ENCODE data around the gene ADCY1.

Gene ADCY1

GRCh38 chr7:45601094-45601493 is 26.9 kb downstream of the ADCY1 start:
- no peaks in the 10 kb centered on the region for H3K79me2 ChIP-seq (ENCODE audit: insufficient read depth, low read length)
- no peaks in the 10 kb centered on the region for H3K36me3 ChIP-seq (ENCODE audit: insufficient read depth, low read length)
- no peak overlapping the region for H3K4me2 ChIP-seq (ENCODE audit: low read depth, low read length, poor library complexity, severe bottlenecking)
- no peak overlapping the region for H3K9ac ChIP-seq (ENCODE audit: low read depth, low read length, poor library complexity, severe bottlenecking)
- TF ChIP-seq CTCF (conservative IDR thresholded peaks at IDR 0.05; ENCODE audit: low read length) (no peak), EZH2phosphoT487 (IDR thresholded peaks at IDR 0.05; ENCODE audit: borderline replicate concordance) (no peak)
- no peaks in the 10 kb centered on the region for H3K4me1 ChIP-seq (ENCODE audit: insufficient read depth, low read length, poor library complexity, severe bottlenecking)
- H3F3A ChIP-seq (ENCODE audit: low read depth) = no peaks in the 10 kb centered on the region
- no peak overlapping the region for H2AFZ ChIP-seq (ENCODE audit: low read length)
- no peaks in the 10 kb centered on the region; the same call in 1 of the 2 replicates for H3K9me3 ChIP-seq (ENCODE audit: insufficient read depth, low read depth, low read length)
- no peaks in the 10 kb centered on the region for H3K27me3 ChIP-seq (ENCODE audit: insufficient read depth, low read length, poor library complexity, severe bottlenecking)
- no peaks in the 10 kb centered on the region for H4K20me1 ChIP-seq (ENCODE audit: insufficient read depth, low read length, poor library complexity, severe bottlenecking)
- no peak overlapping the region for H3K4me3 ChIP-seq (ENCODE audit: low read length, poor library complexity, severe bottlenecking)
- no peaks in the 10 kb centered on the region for H3K9me2 ChIP-seq (replicated peaks; ENCODE audit: low read depth, low read length)

GRCh38 chr7:45601816-45602540 is 27.8 kb downstream of the ADCY1 start:
- Histone ChIP-seq H3K9ac (ENCODE audit: low read depth, low read length, poor library complexity, severe bottlenecking) (no peak overlapping the region), H3F3A (ENCODE audit: low read depth) (no peaks in the 10 kb centered on the region), H3K4me3 (ENCODE audit: low read length, poor library complexity, severe bottlenecking) (no peak overlapping the region), H2AFZ (ENCODE audit: low read length) (no peak overlapping the region), H4K20me1 (ENCODE audit: insufficient read depth, low read length, poor library complexity, severe bottlenecking) (no peaks in the 10 kb centered on the region), H3K9me2 (replicated peaks; ENCODE audit: low read depth, low read length) (no peaks in the 10 kb centered on the region), H3K27me3 (ENCODE audit: insufficient read depth, low read length, poor library complexity, severe bottlenecking) (no peaks in the 10 kb centered on the region), H3K4me1 (ENCODE audit: insufficient read depth, low read length, poor library complexity, severe bottlenecking) (no peaks in the 10 kb centered on the region), H3K9me3 (ENCODE audit: insufficient read depth, low read depth, low read length) (no peaks in the 10 kb centered on the region; the same call in 1 of the 2 replicates), H3K36me3 (ENCODE audit: insufficient read depth, low read length) (no peaks in the 10 kb centered on the region), H3K4me2 (ENCODE audit: low read depth, low read length, poor library complexity, severe bottlenecking) (no peak overlapping the region), H3K79me2 (ENCODE audit: insufficient read depth, low read length) (no peaks in the 10 kb centered on the region)
- no peak for TF ChIP-seq EZH2phosphoT487 (IDR thresholded peaks at IDR 0.05; ENCODE audit: borderline replicate concordance)
- no peak for TF ChIP-seq CTCF (conservative IDR thresholded peaks at IDR 0.05; ENCODE audit: low read length)

- no peak overlapping the region for H2AFZ ChIP-seq (ENCODE audit: low read length)
- H3K9me3 ChIP-seq (ENCODE audit: insufficient read depth, low read depth, low read length) = peaks cover 16% of the 10 kb centered on the region
- no peak for TF ChIP-seq EZH2phosphoT487 (IDR thresholded peaks at IDR 0.05; ENCODE audit: borderline replicate concordance)
- TF ChIP-seq CTCF (conservative IDR thresholded peaks at IDR 0.05; ENCODE audit: low read length) = no peak
These were observed 31.9 kb downstream of the ADCY1 start for GRCh38 chr7:45606050-45606449.

More at GRCh38 chr7:45606050-45606449, 31.9 kb downstream of the ADCY1 start:
- no peaks in the 10 kb centered on the region for H3K9me2 ChIP-seq (replicated peaks; ENCODE audit: low read depth, low read length)
- H4K20me1 ChIP-seq (ENCODE audit: insufficient read depth, low read length, poor library complexity, severe bottlenecking) = no peaks in the 10 kb centered on the region
- H3K9ac ChIP-seq (ENCODE audit: low read depth, low read length, poor library complexity, severe bottlenecking) = no peak overlapping the region
- H3K4me3 ChIP-seq (ENCODE audit: low read length, poor library complexity, severe bottlenecking) = no peak overlapping the region
- no peaks in the 10 kb centered on the region for H3K27me3 ChIP-seq (ENCODE audit: insufficient read depth, low read length, poor library complexity, severe bottlenecking)
- H3K4me2 ChIP-seq (ENCODE audit: low read depth, low read length, poor library complexity, severe bottlenecking) = no peak overlapping the region
- no peaks in the 10 kb centered on the region for H3F3A ChIP-seq (ENCODE audit: low read depth)
- H3K36me3 ChIP-seq (ENCODE audit: insufficient read depth, low read length) = no peaks in the 10 kb centered on the region
- no peaks in the 10 kb centered on the region for H3K79me2 ChIP-seq (ENCODE audit: insufficient read depth, low read length)
- H3K4me1 ChIP-seq (ENCODE audit: insufficient read depth, low read length, poor library complexity, severe bottlenecking) = no peaks in the 10 kb centered on the region

Measured in Loucy (cell line).